Measurements from ENCODE around the gene ACTG1.

GRCh38 chr17:81511554-81511803 lies 1.1 kb downstream of the ACTG1 start:
- TF ChIP-seq POLR2A (IDR thresholded peaks at IDR 0.05; ENCODE audit: low read depth, low read length) (no peak), POLR2AphosphoS5 (IDR thresholded peaks at IDR 0.05; ENCODE audit: low read depth, low read length) (no peak), SPI1 (IDR thresholded peaks at IDR 0.05; ENCODE audit: low read depth, low read length) (no peak)
